ENCODE data around the gene FAM184A. TPM values are rescaled to one million over a fixed set of nuclear protein-coding genes. Genes with fewer than 3 reads are reported as not detected.

Gene FAM184A
- polyA plus RNA-seq, 1 donor (not counting 4 experiments of a cell fraction or from before 2014, with no cell fraction given), result 0.20 TPM

- Histone ChIP-seq H3K36me3 (ENCODE audit: control insufficient read depth in 2 of 2, extremely low read depth in 1 of 2, insufficient read depth in 2 of 2, low read length in 2 of 2) (no peaks in the 10 kb centered on the region), H3K4me3 (ENCODE audit: control insufficient read depth in 2 of 3, extremely low read depth in 1 of 3, insufficient read depth in 2 of 3, low read depth in 1 of 3, low read length in 3 of 3) (no peak overlapping the region), H3K9ac (ENCODE audit: control insufficient read depth, extremely low read depth, insufficient read depth, low read length) (no peak overlapping the region), H3K9me3 (ENCODE audit: control insufficient read depth, low read depth, low read length) (no peaks in the 10 kb centered on the region), H3K27me3 (ENCODE audit: control insufficient read depth, extremely low read depth, insufficient read depth, low read length) (no peaks in the 10 kb centered on the region), H4K20me1 (ENCODE audit: control insufficient read depth, extremely low read depth, insufficient read depth, low read length) (no peaks in the 10 kb centered on the region), H3K27ac (ENCODE audit: control insufficient read depth, insufficient read depth, low read length) (no peak overlapping the region), H3K9me1 (ENCODE audit: control insufficient read depth, extremely low read depth, insufficient read depth, low read length) (no peaks in the 10 kb centered on the region), H2AFZ (ENCODE audit: control insufficient read depth, low read length) (no peak overlapping the region), H3K4me1 (ENCODE audit: control insufficient read depth, extremely low read depth, insufficient read depth, low read length) (no peaks in the 10 kb centered on the region), H3K4me2 (ENCODE audit: control insufficient read depth, extremely low read depth, insufficient read depth, low read depth, low read length) (no peak overlapping the region), H3K79me2 (ENCODE audit: control insufficient read depth, insufficient read depth, low read length) (no peaks in the 10 kb centered on the region)
- DNase-seq (ENCODE audit: low read depth, low spot score) (no peak), FAIRE-seq (no peak)
- dilution Hi-C loops (cut with MboI; ENCODE audit: extremely low pct_ligation_motif_present, low sequenced_read_pairs), result no loop called here
- TF ChIP-seq CTCF (optimal IDR thresholded peaks at IDR 0.05 in 1 of 3, IDR thresholded peaks at IDR 0.05 in 1 of 3, conservative IDR thresholded peaks at IDR 0.05 in 1 of 3; ENCODE audit: extremely low read depth in 1 of 3, insufficient read depth in 2 of 3, low read length in 3 of 3), result no peak
- no peak for TF ChIP-seq EZH2 (IDR thresholded peaks at IDR 0.05; ENCODE audit: low read length)
Observed at GRCh38 chr6:119052987-119053386, 25.5 kb downstream of the FAM184A start.

GRCh38 chr6:119052292-119052889 lies 26.1 kb downstream of the FAM184A start:
- TF ChIP-seq EZH2 (IDR thresholded peaks at IDR 0.05; ENCODE audit: low read length), result no peak
- TF ChIP-seq CTCF (optimal IDR thresholded peaks at IDR 0.05 in 1 of 3, IDR thresholded peaks at IDR 0.05 in 1 of 3, conservative IDR thresholded peaks at IDR 0.05 in 1 of 3; ENCODE audit: extremely low read depth in 1 of 3, insufficient read depth in 2 of 3, low read length in 3 of 3), result no peak
- no peak for FAIRE-seq
- dilution Hi-C loops (cut with MboI; ENCODE audit: extremely low pct_ligation_motif_present, low sequenced_read_pairs), result no loop called here

More at GRCh38 chr6:119052292-119052889, 26.1 kb downstream of the FAM184A start:
- DNase-seq (ENCODE audit: low read depth, low spot score), result no peak
- no peaks in the 10 kb centered on the region for H3K9me1 ChIP-seq (ENCODE audit: control insufficient read depth, extremely low read depth, insufficient read depth, low read length)
- no peaks in the 10 kb centered on the region for H3K27me3 ChIP-seq (ENCODE audit: control insufficient read depth, extremely low read depth, insufficient read depth, low read length)
- H3K9ac ChIP-seq (ENCODE audit: control insufficient read depth, extremely low read depth, insufficient read depth, low read length), result no peak overlapping the region
- no peaks in the 10 kb centered on the region for H3K4me1 ChIP-seq (ENCODE audit: control insufficient read depth, extremely low read depth, insufficient read depth, low read length)
- no peaks in the 10 kb centered on the region for H3K9me3 ChIP-seq (ENCODE audit: control insufficient read depth, low read depth, low read length)
- H4K20me1 ChIP-seq (ENCODE audit: control insufficient read depth, extremely low read depth, insufficient read depth, low read length), result no peaks in the 10 kb centered on the region
- no peak overlapping the region for H3K4me2 ChIP-seq (ENCODE audit: control insufficient read depth, extremely low read depth, insufficient read depth, low read depth, low read length)
- no peak overlapping the region for H3K27ac ChIP-seq (ENCODE audit: control insufficient read depth, insufficient read depth, low read length)
- H3K4me3 ChIP-seq (ENCODE audit: control insufficient read depth in 2 of 3, extremely low read depth in 1 of 3, insufficient read depth in 2 of 3, low read depth in 1 of 3, low read length in 3 of 3), result no peak overlapping the region
- H3K79me2 ChIP-seq (ENCODE audit: control insufficient read depth, insufficient read depth, low read length), result no peaks in the 10 kb centered on the region
- no peaks in the 10 kb centered on the region for H3K36me3 ChIP-seq (ENCODE audit: control insufficient read depth in 2 of 2, extremely low read depth in 1 of 2, insufficient read depth in 2 of 2, low read length in 2 of 2)
- no peak overlapping the region for H2AFZ ChIP-seq (ENCODE audit: control insufficient read depth, low read length)

Measured in keratinocyte (primary cell).